SU-DHL-6 (cell line): ENCODE results near the gene MED15.
"Not testable (repeated sequence)": the region's sequence is repeated elsewhere in the genome, so short reads cannot be mapped to it uniquely, and the experiment has no call there.

Experiments used
- H2AFZ ChIP-seq: fragments of 200-600 bp; sonication (generic); 2 replicates; pipeline ENCODE4 v1.6.1; 2014; ENCODE audit warnings: low read depth, mild to moderate bottlenecking, moderate library complexity, mixed read lengths, antibody characterized with exemption, low read length; ENCODE audit not compliant: severe bottlenecking
- H3F3A ChIP-seq: fragments of 200-600 bp; shearing (Covaris generic); 2 replicates; pipeline ENCODE4 v1.6.0; 2016; ENCODE audit warnings: antibody characterized with exemption, mild to moderate bottlenecking; ENCODE audit not compliant: insufficient read depth
- H3K27ac ChIP-seq: fragments of 200-600 bp; sonication (generic); 2 replicates; pipeline ENCODE4 v1.5.1; 2016; ENCODE audit warnings: low read depth, mild to moderate bottlenecking, low read length, moderate library complexity, mixed read lengths
- H3K27me3 ChIP-seq: fragments of 200-600 bp; sonication (generic), shearing (Covaris generic); 2 replicates; pipeline ENCODE4 v1.6.0; 2014; ENCODE audit warnings: mild to moderate bottlenecking, low read length
- H3K36me3 ChIP-seq: fragments of 200-600 bp; sonication (generic); 2 replicates; pipeline ENCODE4 v1.6.1; 2014; ENCODE audit warnings: mild to moderate bottlenecking, low read length, mixed read lengths
- H3K4me2 ChIP-seq: fragments of 300-600, 200-600 bp; shearing (Covaris generic), sonication (generic); 2 replicates; pipeline ENCODE4 v1.6.0; 2014; ENCODE audit warnings: low read length, low read depth, mild to moderate bottlenecking; ENCODE audit not compliant: poor library complexity, severe bottlenecking
- H3K4me3 ChIP-seq: fragments of 200-600 bp; sonication (generic); 2 replicates; pipeline ENCODE4 v1.5.1; 2014; ENCODE audit warnings: antibody characterized with exemption, low read length, mild to moderate bottlenecking, mixed read lengths; ENCODE audit not compliant: insufficient read depth, poor library complexity, severe bottlenecking
- H3K79me2 ChIP-seq: fragments of 200-600 bp; sonication (generic); 2 replicates; pipeline ENCODE4 v1.6.1; 2014; ENCODE audit warnings: mild to moderate bottlenecking, low read length, moderate library complexity; ENCODE audit not compliant: insufficient read depth
- H3K9ac ChIP-seq: fragments of 200-600 bp; sonication (generic); 2 replicates; pipeline ENCODE4 v1.7.0; 2014; ENCODE audit warnings: mild to moderate bottlenecking, low read length
- H3K9me2 ChIP-seq: fragments of 200-600 bp; sonication (generic); replicated peaks from 2 replicates; pipeline ENCODE4 v1.6.1; 2014; ENCODE audit warnings: low read length; ENCODE audit not compliant: insufficient read depth
- H3K9me3 ChIP-seq: fragments of 200-600 bp; sonication (generic); 2 replicates; pipeline ENCODE4 v1.6.1; 2014; ENCODE audit warnings: low read length, mixed read lengths; ENCODE audit not compliant: insufficient read depth
- H4K20me1 ChIP-seq: fragments of 200-600 bp; sonication (generic); 2 replicates; pipeline ENCODE4 v1.6.1; 2014; ENCODE audit warnings: low read depth, mild to moderate bottlenecking, antibody characterized with exemption, low read length, moderate library complexity, mixed read lengths
- EZH2phosphoT487 ChIP-seq: fragments of 200-600 bp; sonication (generic), shearing (Covaris generic); conservative IDR thresholded peaks from 2 replicates; pipeline ENCODE4 v1.6.1; 2018; ENCODE audit warnings: mild to moderate bottlenecking, antibody characterized with exemption, low read length, moderate library complexity, mixed read lengths
- TF ChIP-seq, protein P1 (sequence below): fragments of 200-600 bp; sonication (generic); IDR thresholded peaks from one replicate; pipeline ENCODE4 v1.5.1; 2017; ENCODE audit warnings: antibody characterized with exemption, mild to moderate bottlenecking, low read length, moderate library complexity; ENCODE audit not compliant: insufficient read depth, poor library complexity, severe bottlenecking

Gene MED15

DNA sequence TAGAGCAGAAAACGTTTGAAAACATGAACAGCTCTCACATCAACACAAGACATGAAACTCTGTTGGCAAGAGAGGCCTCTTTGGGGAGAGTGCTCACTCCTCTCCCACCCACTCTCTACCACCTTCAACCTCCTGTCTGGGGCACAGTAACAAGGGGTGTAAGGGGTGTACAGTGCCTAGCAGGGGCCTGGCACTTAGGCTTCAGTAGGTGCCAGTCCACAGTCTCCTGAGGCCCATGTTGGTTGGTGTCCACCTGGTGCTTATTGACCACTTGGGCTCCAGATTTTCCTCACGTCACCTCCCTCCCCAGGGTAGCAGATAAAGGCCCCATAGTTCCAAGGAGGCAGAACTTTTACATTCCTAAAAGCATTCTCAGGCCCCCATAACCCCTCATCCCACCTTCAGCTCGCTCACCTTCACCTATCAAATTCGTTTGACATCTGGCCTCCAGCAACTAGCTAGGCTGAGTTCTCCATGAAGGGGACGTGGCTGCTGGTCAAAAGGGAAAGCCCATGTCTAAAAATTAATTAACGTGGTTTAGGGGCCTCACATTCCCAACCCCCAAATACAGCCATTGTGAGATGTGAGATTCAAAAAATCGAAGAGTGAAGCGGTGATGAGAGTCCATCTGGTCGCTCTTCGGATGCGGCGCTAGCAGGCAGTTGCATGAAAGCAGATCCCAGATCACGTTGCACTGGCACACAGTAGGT, 712 bp upstream of the MED15 start:
- H3K79me2 ChIP-seq, result peaks cover 38% of the 10 kb centered on the region
- peak overlapping the region; percentile 86; the same call in 1 of the 2 replicates for H3K9ac ChIP-seq
- TF ChIP-seq, protein P1, sequence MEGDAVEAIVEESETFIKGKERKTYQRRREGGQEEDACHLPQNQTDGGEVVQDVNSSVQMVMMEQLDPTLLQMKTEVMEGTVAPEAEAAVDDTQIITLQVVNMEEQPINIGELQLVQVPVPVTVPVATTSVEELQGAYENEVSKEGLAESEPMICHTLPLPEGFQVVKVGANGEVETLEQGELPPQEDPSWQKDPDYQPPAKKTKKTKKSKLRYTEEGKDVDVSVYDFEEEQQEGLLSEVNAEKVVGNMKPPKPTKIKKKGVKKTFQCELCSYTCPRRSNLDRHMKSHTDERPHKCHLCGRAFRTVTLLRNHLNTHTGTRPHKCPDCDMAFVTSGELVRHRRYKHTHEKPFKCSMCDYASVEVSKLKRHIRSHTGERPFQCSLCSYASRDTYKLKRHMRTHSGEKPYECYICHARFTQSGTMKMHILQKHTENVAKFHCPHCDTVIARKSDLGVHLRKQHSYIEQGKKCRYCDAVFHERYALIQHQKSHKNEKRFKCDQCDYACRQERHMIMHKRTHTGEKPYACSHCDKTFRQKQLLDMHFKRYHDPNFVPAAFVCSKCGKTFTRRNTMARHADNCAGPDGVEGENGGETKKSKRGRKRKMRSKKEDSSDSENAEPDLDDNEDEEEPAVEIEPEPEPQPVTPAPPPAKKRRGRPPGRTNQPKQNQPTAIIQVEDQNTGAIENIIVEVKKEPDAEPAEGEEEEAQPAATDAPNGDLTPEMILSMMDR, result no peak
- TF ChIP-seq EZH2phosphoT487, result no peak
- no peaks in the 10 kb centered on the region for H4K20me1 ChIP-seq
- H3K27ac ChIP-seq, result no peak overlapping the region
- H3K27me3 ChIP-seq, result no peaks in the 10 kb centered on the region
- H3K4me2 ChIP-seq, result peak overlapping the region; percentile 76
- H2AFZ ChIP-seq, result peak overlapping the region; percentile 77
- H3K9me2 ChIP-seq, result no peaks in the 10 kb centered on the region
- H3F3A ChIP-seq, result no peaks in the 10 kb centered on the region
- H3K36me3 ChIP-seq, result no peaks in the 10 kb centered on the region
- peak overlapping the region; percentile 84 for H3K4me3 ChIP-seq
- H3K9me3 ChIP-seq, result no peaks in the 10 kb centered on the region

DNA sequence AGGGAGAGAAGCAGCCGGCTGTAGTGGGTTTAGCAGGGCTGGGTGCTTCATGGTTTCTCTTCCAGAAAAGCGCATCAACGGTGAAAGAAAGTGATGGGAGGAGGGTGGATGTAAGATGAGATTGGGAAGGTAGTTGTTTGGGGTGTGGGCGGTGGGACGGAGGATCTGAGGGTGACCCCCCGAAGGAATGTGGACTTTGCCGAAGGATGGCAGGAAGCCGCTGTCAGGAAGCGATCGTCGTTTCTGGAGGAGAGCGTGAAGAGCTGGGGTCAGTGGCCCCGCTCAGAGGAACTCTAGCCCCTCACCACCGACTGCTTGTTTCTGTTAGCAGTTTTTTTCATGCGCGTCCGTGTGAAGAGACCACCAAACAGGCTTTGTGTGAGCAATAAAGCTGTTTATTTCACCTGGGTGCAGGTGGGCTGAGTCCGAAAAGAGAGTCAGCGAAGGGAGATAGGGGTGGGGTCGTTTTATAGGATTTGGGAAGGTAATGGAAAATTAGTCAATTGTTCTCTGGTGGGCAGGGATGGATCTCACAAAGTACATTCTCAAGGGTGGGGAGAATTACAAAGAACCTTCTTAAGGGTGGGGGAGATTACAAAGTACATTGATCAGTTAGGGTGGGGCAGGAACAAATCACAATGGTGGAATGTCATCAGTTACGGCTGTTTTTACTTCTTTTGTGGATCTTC, 801 bp downstream of the MED15 start:
- H3K9me3 ChIP-seq, H3F3A ChIP-seq, H3K9me2 ChIP-seq, H4K20me1 ChIP-seq, H3K27me3 ChIP-seq, H3K36me3 ChIP-seq: not testable (repeated sequence)
- peak overlapping the region; percentile 84 for H3K4me3 ChIP-seq
- 0 out of 2 replicates have a peak overlapping the region, but pooled peaks have one; percentile 23 for H3K27ac ChIP-seq
- peaks cover 43% of the 10 kb centered on the region for H3K79me2 ChIP-seq
- peak overlapping the region; percentile 76 for H3K4me2 ChIP-seq
- H2AFZ ChIP-seq, result peak overlapping the region; percentile 77
- peak overlapping the region; percentile 86 for H3K9ac ChIP-seq

DNA sequence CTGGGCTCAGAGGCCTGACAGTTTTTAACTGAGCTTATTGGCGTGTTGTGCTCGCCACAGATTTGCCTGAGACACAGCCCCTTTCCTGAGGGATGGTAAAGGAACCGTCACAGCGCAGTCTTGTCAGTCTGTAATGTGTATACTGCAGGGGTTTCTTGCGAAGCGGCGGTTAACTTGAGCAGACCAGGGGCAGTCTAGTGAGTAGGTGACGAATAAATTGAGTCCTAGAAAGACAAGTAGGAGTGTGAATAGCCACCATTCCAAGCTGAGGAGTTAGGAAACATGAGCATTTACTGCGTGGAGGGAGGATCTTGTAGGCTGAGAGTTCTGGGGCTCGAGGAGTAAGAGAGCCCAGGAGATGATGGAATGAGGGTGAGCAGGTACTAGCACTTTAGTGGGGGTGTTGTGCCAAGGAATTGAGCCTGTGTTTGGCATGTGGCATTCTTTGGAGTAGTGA, 1.4 kb downstream of the MED15 start:
- Histone ChIP-seq H3K9me2 (no peaks in the 10 kb centered on the region), H3K9me3 (no peaks in the 10 kb centered on the region), H3K27ac (no peak overlapping the region), H3K79me2 (peaks cover 49% of the 10 kb centered on the region), H3K36me3 (no peaks in the 10 kb centered on the region), H4K20me1 (no peaks in the 10 kb centered on the region), H3F3A (no peaks in the 10 kb centered on the region), H3K27me3 (no peaks in the 10 kb centered on the region), H3K4me3 (peak overlapping the region; percentile 43), H2AFZ (no peak overlapping the region), H3K9ac (peak overlapping the region; percentile 86), H3K4me2 (peak overlapping the region; percentile 76)
- TF ChIP-seq EZH2phosphoT487, result no peak
- TF ChIP-seq, protein P1, result no peak
